ENCODE measurements around the gene PLA2G6. TPM values are rescaled to one million over a fixed set of nuclear protein-coding genes. Genes with fewer than 3 reads are reported as not detected.

Gene PLA2G6
- total RNA-seq, 2 experiments from 2014 or later = 41.1 to 71.4 TPM

Other genes with a start within 250 kb of the PLA2G6 start
- under 1 TPM in 1 of 2 experiments, not detected in 1; 0.21 TPM for gene C22orf23, start 228.2 kb downstream of the PLA2G6 start, total RNA-seq
- gene POLR2F, start 228.1 kb downstream of the PLA2G6 start, total RNA-seq = 10 to 100 TPM; 77.4 to 81.0 TPM
- gene SOX10, start 197.3 kb downstream of the PLA2G6 start, total RNA-seq = not detected
- 10 to 100 TPM; 12.5 to 15.9 TPM for gene PICK1, start 124.4 kb downstream of the PLA2G6 start, total RNA-seq
- not detected for gene SLC16A8, start 97.6 kb downstream of the PLA2G6 start, total RNA-seq
- gene BAIAP2L2, start 71.1 kb downstream of the PLA2G6 start, total RNA-seq = under 1 TPM; 0.37 to 0.70 TPM
- gene MAFF, start 20.2 kb upstream of the PLA2G6 start, total RNA-seq = 1 to 10 TPM; 6.6 to 7.8 TPM
- 10 to 100 TPM; 29.8 to 35.5 TPM for gene TMEM184B, start 91.2 kb upstream of the PLA2G6 start, total RNA-seq
- gene CSNK1E, start 135.6 kb upstream of the PLA2G6 start, total RNA-seq = 100 to 1,000 TPM; 110 to 122 TPM

Data from activated CD8-positive, alpha-beta memory T cell treated with anti-CD3 and anti-CD28 coated beads, Interleukin-2, amount 10 ng/mL, durations not matched to agents 7 days and 5 days (primary cell).